ENCODE data around the gene VWA7.
A peak's percentile ranks its signal among the peaks of the same experiment; 100 is the strongest.
"Not testable (repeated sequence)": the region's sequence is repeated elsewhere in the genome, so short reads cannot be mapped to it uniquely, and the experiment has no call there.

The VWA7 gene

DNA sequence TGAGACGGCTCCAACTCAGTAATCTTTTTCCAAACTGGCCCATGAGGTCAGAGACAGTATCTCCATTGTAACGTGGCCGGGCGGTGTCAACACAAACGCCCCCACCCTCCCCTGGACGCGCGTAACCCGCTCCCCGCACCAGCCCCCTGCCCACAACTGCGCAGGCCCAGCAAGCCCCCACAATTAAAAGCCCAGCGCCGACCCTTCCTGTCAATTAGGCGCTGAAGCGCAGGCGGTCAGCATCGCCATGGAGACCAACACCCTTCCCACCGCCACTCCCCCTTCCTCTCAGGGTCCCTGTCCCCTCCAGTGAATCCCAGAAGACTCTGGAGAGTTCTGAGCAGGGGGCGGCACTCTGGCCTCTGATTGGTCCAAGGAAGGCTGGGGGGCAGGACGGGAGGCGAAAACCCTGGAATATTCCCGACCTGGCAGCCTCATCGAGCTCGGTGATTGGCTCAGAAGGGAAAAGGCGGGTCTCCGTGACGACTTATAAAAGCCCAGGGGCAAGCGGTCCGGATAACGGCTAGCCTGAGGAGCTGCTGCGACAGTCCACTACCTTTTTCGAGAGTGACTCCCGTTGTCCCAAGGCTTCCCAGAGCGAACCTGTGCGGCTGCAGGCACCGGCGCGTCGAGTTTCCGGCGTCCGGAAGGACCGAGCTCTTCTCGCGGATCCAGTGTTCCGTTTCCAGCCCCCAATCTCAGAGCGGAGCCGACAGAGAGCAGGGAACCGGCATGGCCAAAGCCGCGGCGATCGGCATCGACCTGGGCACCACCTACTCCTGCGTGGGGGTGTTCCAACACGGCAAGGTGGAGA lies 38.1 kb upstream of the VWA7 start, which contains the start of the genes HSPA1A and HSPA1L:
Gene HSPA1A, plus strand, starts transcription at position 519 of the 814 bp plus-strand sequence. Its CDS starts 214 bp downstream, at position 733.
Gene HSPA1L, minus strand, starts transcription at position 259 of the 814 bp plus-strand sequence. CDS start 3,311 bp downstream, outside the sequence.
- H3K4me2 ChIP-seq (ENCODE audit: low read length), result peak within 1 kb of the TSS; percentile 94
- peak within 1 kb of the TSS; percentile 94 for H3K27ac ChIP-seq
- H3K9ac ChIP-seq, result no peak within 1 kb of the TSS
- peak within 1 kb of the TSS; percentile 61 for H3K4me3 ChIP-seq (ENCODE audit: low read depth, low read length)
- no peaks in the 10 kb centered on the region for H3K36me3 ChIP-seq (ENCODE audit: control insufficient read depth, insufficient read depth, low read length)
- H2AFZ ChIP-seq, result peak within 1 kb of the TSS; percentile 93
- H3K27me3 ChIP-seq (ENCODE audit: control insufficient read depth, insufficient read depth, low read length), result no peaks in the 10 kb centered on the region
- H3K9me3 ChIP-seq (ENCODE audit: control insufficient read depth, low read length), result no peaks in the 10 kb centered on the region
- H3K4me1 ChIP-seq, result peaks cover 9% of the 10 kb centered on the region
- TF ChIP-seq, protein P1, sequence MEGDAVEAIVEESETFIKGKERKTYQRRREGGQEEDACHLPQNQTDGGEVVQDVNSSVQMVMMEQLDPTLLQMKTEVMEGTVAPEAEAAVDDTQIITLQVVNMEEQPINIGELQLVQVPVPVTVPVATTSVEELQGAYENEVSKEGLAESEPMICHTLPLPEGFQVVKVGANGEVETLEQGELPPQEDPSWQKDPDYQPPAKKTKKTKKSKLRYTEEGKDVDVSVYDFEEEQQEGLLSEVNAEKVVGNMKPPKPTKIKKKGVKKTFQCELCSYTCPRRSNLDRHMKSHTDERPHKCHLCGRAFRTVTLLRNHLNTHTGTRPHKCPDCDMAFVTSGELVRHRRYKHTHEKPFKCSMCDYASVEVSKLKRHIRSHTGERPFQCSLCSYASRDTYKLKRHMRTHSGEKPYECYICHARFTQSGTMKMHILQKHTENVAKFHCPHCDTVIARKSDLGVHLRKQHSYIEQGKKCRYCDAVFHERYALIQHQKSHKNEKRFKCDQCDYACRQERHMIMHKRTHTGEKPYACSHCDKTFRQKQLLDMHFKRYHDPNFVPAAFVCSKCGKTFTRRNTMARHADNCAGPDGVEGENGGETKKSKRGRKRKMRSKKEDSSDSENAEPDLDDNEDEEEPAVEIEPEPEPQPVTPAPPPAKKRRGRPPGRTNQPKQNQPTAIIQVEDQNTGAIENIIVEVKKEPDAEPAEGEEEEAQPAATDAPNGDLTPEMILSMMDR (IDR thresholded peaks at IDR 0.05), result no peak
- no peaks in the 10 kb centered on the region for H3K79me2 ChIP-seq

DNA sequence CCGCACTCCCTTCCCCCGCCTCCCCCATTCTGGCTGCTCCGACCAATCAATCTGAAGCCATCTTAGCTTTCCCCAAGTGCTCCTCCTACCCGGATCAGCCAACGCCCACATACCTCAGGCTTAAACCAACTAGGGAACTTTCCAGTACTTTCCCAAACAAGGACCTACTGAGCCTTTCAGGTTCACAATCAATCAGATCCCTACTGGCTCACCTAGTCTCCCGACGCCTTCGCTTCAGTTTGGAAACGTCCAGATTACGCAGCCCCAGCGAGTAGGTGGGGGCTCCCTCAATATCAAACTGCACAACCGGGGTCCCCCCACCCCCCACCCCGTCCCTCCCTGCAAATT lies 37.5 kb upstream of the VWA7 start:
- Histone ChIP-seq H3K79me2 (no peaks in the 10 kb centered on the region), H3K4me1 (peaks cover 9% of the 10 kb centered on the region), H3K4me2 (ENCODE audit: low read length) (peak overlapping the region; percentile 94), H3K36me3 (ENCODE audit: control insufficient read depth, insufficient read depth, low read length) (no peaks in the 10 kb centered on the region), H3K27ac (peak overlapping the region; percentile 94), H3K4me3 (ENCODE audit: low read depth, low read length) (peak overlapping the region; percentile 61), H3K27me3 (ENCODE audit: control insufficient read depth, insufficient read depth, low read length) (no peaks in the 10 kb centered on the region), H3K9ac (no peak overlapping the region), H2AFZ (peak overlapping the region; percentile 88), H3K9me3 (ENCODE audit: control insufficient read depth, low read length) (no peaks in the 10 kb centered on the region)
- TF ChIP-seq, protein P1 (IDR thresholded peaks at IDR 0.05), result no peak

- TF ChIP-seq, protein P1 (IDR thresholded peaks at IDR 0.05), result no peak
- H3K4me1 ChIP-seq, result peaks cover 9% of the 10 kb centered on the region
- H3K4me3 ChIP-seq (ENCODE audit: low read depth, low read length), result peak overlapping the region; percentile 42
- H3K36me3 ChIP-seq (ENCODE audit: control insufficient read depth, insufficient read depth, low read length), result no peaks in the 10 kb centered on the region
- no peaks in the 10 kb centered on the region for H3K27me3 ChIP-seq (ENCODE audit: control insufficient read depth, insufficient read depth, low read length)
- H3K9ac ChIP-seq, result no peak overlapping the region
- H2AFZ ChIP-seq, result peak overlapping the region; percentile 93
- peak overlapping the region; percentile 88 for H3K27ac ChIP-seq
- no peaks in the 10 kb centered on the region for H3K79me2 ChIP-seq
- H3K9me3 ChIP-seq (ENCODE audit: control insufficient read depth, low read length), result no peaks in the 10 kb centered on the region
- peak overlapping the region; percentile 76 for H3K4me2 ChIP-seq (ENCODE audit: low read length)
These were observed 36.3 kb upstream of the VWA7 start for GRCh38 chr6:31813465-31813849.

GRCh38 chr6:31811645-31812044 lies 34.5 kb upstream of the VWA7 start:
- Histone ChIP-seq H3K4me1 (peaks cover 9% of the 10 kb centered on the region), H3K9ac (no peak overlapping the region), H3K27me3 (ENCODE audit: control insufficient read depth, insufficient read depth, low read length) (no peaks in the 10 kb centered on the region), H3K27ac (no peak overlapping the region), H3K4me2 (ENCODE audit: low read length) (no peak overlapping the region), H3K79me2 (no peaks in the 10 kb centered on the region), H3K9me3 (ENCODE audit: control insufficient read depth, low read length) (no peaks in the 10 kb centered on the region), H2AFZ (no peak overlapping the region), H3K36me3 (ENCODE audit: control insufficient read depth, insufficient read depth, low read length) (no peaks in the 10 kb centered on the region), H3K4me3 (ENCODE audit: low read depth, low read length) (no peak overlapping the region)
- TF ChIP-seq, protein P1 (IDR thresholded peaks at IDR 0.05), result no peak

DNA sequence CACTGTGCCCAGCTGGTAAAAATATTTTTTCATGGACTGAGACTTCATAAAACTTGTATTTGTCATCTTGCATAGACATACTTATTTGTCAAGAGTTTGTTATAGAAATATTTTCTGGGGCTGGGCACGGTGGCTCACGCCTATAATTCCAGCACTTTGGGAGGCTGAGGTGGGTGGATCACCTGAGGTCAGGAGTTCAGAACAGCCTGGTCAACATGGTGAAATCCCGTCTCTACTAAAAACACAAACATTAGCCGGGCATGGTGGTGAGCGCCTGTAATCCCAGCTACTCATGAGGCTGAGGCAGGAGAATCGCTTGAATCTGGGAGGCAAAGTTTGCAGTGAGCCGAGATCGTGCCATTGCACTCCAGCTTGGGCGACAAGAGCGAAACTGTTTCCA lies 31.5 kb upstream of the VWA7 start:
- not testable (repeated sequence) for H3K4me3 ChIP-seq (ENCODE audit: low read depth, low read length); H3K4me1 ChIP-seq; H2AFZ ChIP-seq; H3K9ac ChIP-seq; H3K27ac ChIP-seq; H3K9me3 ChIP-seq (ENCODE audit: control insufficient read depth, low read length); H3K79me2 ChIP-seq; H3K36me3 ChIP-seq (ENCODE audit: control insufficient read depth, insufficient read depth, low read length); H3K4me2 ChIP-seq (ENCODE audit: low read length); H3K27me3 ChIP-seq (ENCODE audit: control insufficient read depth, insufficient read depth, low read length)
